NCI-H2171 (cell line): ENCODE results near the gene KLHL3.
A peak's percentile ranks its signal among the peaks of the same experiment; 100 is the strongest.

ENCODE experiments used
- DNase-seq: peaks from one replicate; lab custom pipeline; 2025; lab: John Stamatoyannopoulos, UW

Gene KLHL3

DNA sequence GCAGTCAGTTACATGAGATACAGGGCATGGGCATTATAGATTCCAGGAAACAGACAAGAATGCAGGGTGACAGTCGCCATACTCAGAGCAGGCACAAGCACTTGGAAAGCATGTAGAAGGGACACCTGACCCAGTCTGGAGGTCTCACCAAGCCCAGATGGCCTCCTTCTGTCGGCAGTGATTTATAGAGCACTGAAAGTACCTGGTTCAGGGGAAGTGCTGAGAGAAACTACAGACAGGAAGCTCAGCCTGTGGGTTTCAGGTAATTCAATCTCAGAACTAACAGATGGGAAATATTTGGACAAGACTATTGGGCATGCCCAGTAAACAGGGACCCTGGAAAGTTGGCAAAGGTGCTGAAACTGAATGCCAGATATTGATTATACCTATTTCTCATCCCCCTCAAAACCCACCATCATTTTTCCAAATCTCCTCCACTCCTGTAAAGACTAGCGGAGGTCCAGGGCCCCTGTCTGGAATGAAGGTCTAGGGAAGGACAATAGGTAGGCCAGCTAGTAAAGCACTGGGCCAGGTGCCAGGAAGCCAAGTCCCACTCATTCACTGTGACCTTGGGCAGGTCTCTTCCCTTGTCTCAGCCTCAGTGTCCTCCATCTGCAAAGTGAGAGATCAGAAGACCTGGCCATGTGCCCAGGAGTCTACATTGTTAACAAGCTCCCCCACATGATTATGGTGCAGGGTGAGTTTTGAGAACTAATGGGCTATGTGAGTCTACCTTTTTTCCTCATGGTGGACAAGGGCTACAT is 26.9 kb downstream of the KLHL3 start:
- DNase-seq, result peak; percentile 82

DNA sequence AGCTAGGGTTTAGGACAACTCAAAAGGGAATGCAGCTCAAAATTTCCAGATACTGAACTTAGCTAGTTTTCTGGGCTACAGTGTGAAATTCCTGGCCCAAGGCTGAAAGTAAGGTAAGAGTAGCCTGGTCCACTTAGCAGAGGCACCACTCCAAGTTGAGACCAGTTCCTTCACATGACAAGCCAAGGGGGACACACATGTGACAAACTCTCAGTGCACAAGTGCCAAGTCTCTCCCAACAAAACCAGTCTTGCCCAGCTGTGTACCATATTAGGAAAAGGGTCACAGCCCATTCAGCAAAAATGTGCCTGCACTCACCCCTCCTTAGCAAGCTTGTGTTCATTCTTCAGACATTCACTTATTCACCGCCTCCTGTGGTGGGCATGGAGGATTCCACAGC is 27.8 kb downstream of the KLHL3 start:
- DNase-seq, result no peak

DNA sequence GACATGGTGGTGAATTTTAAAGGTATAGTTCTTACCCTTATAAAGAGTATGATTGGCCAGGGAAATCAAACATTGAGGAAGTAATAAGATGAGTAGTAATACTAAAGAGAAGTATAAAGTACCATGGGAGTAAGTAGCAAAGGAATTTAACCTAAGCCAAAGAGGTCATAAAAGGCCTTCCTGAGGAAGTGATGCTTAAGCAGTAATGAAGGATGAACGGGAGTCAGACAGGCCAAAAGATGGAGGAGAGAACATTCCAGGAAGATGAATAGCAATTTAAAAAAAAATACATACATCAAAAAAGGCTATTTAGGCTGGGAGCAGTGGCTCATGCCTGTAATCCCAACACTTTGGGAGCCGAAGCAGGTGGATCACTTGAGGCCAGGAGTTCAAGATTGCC is 29.0 kb downstream of the KLHL3 start:
- DNase-seq, result no peak

DNA sequence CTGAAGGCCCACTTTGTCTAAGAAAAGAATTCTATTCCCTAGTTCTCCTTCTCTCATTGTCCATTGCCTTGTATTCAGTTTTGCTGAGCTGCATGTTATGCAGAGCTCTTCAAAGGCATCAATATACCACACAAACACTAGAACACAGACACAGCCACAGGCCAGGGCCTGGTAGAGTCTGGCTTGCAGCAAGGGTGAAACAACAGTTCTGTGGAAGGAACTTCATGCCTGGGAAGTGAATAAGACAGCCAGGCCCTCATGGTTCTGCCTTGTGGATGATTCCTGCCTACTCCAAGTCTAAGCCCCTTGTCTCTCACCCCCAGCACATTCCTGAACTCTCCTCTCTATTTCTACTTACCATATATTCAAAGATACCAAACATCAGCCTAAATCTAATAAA is 30.8 kb downstream of the KLHL3 start:
- DNase-seq, result no peak

DNA sequence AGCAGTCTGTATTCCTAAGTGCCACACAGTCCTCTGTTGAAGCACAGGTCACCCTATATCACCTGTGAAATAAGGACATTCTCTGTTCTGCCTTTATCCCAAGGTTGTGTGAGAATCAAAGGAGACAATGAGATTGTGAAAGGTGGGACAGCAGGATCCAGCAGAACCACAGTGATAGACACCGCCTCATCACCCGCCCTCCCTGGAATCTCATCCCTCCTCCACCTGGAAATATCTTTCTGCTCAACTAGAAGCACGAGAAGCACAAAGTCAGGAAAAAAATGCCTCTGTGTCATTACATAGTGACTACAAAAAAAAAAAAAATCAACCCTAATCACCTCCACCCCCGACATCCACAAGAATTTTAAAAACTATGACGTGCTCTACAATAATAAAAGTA is 32.3 kb downstream of the KLHL3 start:
- no peak for DNase-seq

DNA sequence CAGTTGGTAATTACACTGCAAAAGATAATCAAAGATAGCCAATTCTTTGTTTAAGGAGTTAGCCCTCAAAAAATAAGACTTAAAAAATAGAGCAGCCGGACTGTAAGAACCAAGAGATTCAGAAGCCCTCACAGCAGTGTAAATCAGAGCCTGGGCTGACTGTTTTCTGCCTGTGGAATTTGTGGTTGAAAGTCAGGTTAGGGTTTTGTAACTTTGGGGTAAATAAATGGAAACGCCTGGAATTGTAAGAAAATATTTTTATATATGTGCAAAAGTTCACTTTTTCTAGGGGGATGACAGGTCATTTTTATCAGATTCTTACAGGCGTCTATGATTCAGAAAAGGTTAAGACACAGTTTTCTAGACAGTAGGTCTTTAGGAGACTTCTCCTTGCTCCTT is 35.6 kb downstream of the KLHL3 start:
- DNase-seq, result no peak

DNA sequence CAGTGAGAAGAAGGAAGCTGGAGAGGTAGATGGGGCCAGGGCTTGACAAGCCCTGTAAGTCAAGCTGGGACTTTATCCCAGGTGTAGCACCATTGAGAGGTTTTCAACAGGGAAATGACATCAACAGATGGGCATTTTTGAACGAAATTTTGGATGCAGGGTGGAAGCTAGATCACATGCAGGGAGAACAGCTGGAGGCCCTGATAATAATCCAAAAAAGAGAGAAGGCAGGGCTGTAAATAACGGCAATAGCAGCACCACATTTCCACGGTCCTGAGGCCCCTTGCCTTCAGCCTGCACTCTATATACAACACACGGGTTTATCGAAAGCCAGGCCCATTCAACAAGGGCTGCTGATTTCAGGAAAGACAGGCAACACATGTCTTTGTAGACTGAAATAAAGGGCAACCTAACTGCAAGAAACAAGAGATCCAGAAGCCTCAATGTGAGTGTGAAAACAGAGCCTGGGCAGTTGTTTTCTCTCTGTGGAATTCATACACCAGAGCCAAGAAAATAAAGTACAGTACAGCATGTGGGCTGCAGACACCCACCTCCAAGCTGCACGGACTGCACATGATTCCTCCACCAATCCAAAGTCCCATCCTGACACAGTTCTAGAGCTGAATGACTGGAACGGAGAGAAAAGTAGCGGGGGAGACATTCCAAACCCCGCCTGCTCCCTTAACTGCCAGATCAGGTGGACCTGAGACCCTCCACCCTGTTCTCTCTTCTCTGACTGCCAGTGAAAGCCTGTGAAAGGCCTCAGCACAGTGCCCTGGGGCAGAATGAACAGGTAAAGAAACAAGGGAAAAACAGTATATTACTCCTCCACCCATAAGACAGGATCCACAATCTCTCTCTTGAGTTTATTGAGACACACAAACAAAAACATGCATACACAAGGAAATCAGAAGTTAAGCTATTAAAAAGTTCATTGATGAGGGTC is 36.3 kb downstream of the KLHL3 start:
- DNase-seq, result peak; percentile 52

DNA sequence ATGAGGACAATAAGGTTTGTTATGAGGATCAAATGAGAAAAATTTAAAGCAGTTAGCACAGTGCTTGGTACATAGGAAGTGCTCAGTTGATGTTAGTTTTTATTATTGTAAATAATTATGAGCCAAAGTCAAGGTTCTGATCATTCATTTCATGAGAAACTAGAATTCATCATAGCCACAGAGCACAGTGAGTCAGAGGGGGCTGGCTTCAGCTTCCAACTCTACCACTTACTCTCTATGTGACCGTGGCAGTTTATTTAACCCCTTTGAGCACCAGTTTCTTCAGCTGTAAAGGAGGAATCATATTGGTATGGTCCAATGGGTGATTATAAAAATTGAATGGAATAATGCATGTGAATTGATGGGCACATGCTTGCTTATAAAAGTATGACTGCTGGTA is 39.4 kb downstream of the KLHL3 start:
- no peak for DNase-seq

DNA sequence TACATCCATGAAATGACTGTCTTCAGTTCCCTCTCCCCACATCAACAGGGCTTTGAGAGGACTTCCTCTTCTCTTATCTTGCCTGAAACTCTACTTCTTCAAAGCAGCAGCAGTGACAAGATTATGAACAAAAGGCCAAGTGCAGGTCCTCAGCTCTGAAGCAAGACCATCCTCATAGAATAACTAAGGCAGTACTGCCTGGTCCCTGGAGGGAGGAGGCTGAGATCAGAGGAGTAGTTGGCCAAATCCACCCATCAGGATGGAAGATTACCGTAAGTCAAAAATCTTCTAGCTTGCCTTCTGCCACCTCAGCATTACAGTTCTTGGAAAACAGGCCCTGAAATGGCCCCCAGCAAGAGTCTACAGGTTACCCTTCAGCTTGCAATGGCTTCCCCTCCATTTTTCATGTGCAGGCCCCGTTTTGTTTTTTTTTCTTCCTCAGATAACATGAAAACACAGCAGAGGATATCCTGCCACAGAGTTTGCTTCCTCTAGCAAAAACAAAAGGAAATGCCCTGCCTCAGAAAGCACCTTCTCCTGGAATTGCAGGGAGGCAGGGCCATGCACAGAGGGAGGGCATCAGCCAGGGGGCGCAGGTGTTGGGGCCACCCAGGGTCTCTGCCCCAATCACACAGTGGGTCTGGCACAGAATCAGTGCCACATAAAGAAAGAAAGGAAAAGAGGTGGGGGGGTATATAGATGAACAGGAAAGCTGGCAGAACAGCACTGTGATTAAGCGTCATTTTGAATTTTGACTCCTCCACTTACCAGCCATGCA is 40.0 kb downstream of the KLHL3 start:
- no peak for DNase-seq

DNA sequence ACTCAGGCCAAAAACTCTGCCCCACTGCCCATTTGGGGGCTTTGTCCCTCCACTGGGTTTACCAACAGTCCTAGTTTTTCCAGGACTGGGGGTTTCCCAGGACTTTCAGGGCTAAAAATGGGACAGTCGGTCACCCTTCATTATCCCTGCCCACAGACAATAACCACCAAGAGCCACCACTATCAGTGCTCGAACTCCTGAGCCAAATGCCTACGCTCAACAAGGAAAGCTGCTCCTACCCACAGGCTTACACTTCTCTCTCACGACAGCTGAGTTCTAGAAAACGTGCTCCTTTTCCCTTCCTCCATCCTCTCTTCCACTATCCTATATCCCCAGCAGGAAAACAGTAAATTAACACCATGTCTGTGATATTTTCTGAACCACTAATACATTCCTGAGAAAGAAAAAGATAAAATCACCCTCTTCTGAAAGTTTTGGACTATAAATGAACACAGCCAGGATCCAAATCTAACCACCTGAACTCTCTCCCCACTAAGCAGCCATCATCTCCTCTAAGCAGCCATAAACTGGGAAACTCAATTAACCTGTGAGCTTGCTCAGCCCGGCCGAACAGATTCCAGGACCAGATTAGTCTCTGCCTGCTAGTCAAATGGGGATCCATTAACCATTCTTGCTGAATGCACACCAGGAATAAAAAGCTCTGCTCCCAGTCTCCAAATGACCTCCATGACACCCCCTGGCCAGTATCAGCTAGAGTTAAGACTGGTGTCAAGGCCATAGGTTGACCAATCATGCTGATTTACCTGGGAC is 41.8 kb downstream of the KLHL3 start:
- no peak for DNase-seq

DNA sequence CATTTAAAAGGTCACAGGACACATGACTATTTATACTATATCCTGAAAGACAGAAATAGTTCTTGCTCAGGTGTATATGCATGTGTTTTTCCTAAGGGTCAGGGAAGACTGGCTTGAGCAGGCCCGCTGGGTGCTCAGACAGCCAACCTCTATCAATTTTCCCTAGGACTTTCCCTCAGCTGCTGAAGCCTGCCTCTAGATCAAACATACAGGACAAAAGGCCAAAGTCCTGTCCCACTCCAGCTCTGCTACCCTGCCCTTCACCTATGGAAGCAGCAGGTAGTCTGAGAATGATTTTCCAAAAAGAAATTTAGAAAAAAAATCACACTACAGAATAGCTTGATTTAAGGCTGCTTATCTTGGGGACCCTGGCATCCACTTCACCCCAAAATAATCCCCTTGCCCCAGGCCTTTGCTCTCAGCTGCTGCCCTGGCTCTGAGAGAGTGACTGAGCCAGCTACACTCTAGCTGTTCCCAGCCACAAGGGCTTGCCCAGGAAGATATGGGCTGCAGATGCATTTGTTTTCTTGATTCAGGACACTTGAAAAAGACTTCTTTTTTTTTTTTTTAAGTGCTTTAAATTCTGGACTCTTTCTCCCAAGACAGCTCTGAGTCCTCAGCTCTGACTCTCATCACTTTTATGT is 42.5 kb downstream of the KLHL3 start:
- DNase-seq, result no peak

DNA sequence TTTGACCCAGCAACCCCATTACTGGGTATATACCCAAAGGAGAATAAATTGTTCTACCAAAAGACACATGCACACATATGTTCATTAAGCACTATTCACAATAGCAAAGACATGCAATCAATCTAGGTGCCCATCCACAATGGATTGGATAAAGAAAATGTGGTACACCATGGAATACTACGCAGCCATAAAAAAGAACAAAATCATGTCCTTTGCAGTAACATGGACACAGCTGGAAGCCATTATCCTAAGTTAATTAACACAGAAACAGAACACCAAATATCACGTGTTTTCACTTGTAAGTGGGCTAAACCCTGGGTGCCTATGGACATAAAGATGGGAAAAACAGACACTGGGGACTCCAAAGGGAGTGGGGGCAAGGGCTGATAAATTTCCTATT is 46.6 kb downstream of the KLHL3 start:
- DNase-seq, result no peak

DNA sequence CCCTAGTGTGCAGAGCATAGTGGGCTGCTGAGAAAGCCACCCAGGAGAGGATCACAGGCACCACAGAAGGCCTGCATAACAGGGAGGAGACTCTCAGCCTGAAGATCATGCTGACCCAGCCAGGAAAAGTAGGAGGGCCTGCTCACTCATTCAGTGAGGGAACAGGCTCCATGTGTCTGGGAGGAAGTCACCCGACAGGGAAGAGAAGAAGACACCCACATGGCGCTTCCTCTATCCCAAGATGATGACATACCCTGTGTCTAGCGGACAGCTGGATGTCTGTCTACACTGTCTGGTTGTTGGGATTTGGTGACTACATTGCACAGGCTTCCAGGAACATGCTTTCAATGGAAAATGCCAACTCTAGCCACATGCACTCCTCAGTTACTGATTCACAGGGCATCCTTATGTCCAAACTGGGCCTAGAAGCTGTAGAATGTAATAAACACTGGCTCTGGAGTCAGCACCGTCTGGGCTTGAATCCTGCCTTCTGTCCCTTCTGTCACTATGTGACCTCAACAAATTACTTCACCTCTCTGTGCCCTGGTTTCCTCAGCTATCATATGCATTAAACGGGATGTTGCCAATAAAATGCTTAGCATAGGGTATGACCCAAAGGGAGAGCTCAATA is 47.6 kb downstream of the KLHL3 start:
- DNase-seq, result no peak

DNA sequence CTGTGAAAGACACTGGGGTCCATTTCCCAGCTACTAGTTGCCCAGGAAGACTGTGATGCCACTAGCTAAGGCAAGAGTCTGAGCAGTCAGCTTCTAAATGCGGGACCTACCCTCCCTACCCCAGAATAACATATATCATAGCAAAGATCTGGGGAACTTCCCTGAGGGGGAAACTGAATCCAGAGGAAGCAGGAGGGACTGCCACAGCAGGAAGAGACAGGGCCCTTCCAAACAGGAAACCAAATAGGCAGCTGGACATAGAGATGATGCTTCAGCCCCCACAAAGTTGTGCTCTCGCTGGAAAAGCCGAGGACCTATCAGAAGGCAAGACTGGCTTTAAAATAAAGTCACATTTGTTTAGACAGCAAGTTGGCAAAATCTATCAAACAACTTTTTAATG is 51.1 kb downstream of the KLHL3 start:
- DNase-seq, result no peak

DNA sequence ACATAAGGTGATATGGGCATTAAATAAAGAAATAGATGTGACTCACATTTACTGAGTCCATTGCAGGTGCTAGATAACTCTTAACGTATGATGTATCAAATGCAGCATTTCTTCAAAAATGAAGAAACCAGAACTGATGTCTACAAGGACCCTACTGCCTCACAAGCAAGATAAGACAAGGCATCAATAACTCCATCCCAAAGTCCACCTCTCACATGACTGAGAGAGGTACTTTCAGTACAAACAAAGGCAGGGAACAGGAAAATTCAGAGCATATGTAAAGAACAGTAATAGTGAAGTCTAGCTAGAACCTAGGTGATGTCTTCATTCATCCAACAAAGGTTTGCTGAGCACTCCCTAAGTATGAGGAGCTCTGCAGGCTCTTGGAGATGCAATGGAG is 54.7 kb downstream of the KLHL3 start:
- DNase-seq, result no peak

DNA sequence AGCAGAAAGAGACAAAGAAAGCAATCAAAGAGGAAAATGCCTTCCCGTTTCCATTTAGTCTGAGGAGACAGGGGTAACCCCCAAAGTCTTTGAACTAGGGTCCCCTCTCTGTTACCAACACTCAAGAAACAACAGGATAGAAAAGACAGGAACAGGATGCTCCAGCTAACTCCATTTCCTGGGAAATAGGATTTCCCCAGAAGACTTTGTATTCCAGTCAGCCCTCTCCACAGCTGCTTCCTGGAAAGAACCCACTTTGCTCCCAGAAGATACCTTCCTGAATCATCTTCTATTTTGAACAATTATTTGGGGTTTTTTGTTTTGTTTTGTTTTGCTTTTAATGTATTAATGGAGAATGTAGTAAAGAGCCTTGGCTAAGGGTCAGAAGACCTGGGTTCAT is 56.0 kb downstream of the KLHL3 start:
- DNase-seq, result no peak

DNA sequence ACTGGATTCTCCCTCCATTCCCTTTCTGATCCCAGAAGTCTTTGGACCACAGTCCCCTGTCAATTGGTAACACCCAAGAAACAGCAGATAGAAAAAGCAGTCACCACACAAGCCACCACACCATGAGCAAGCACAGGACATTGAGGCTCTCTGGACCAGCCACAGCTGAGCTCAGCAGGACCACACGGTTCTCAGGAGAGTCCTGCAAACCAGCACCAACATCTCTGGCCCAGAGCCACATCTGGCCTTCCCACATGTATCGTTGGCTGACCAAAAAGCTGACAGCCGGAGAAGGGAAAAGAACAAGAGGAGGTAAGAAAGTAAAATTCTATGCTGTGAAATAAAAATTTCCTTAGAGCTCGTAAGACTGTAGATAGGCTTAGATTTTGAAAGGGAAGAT is 56.7 kb downstream of the KLHL3 start:
- DNase-seq, result no peak

DNA sequence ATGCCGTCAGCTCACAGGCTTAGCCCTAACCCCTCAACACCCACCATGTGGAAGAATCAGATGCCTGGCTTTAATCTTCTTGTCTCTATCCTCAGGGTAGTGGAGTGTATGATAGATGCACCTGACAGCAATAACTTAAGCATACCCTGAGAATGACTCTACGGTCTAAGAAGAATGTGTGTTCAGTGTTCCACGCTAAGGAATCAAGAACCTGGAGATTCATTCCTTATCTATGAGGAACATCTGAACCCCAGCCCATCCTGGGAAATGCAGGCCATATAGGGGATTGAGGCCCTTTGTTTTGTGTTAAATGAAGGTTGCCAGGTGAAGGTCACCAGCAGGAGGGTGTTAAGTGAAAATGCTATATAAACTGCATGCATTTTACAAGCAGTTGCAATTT is 63.0 kb downstream of the KLHL3 start:
- DNase-seq, result no peak

DNA sequence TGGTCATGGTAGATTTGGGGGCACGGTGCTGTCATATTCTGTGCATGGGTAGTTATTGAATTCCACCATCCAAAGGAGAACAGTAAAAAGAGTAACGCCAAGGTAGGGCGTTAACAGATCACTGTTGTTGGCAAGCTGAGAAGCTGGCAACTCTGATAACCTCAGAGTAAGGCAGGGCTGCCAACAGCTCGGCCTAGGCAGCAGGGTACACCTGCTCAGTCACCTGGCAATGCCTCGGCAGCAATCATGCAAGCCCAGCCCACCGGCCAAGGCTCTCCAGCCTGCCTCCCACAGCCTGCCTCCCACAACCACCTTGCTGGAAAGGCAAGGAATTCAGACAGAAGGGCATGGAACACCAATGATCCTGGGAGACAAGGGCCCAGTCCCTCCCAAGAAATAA is 63.9 kb downstream of the KLHL3 start:
- no peak for DNase-seq

DNA sequence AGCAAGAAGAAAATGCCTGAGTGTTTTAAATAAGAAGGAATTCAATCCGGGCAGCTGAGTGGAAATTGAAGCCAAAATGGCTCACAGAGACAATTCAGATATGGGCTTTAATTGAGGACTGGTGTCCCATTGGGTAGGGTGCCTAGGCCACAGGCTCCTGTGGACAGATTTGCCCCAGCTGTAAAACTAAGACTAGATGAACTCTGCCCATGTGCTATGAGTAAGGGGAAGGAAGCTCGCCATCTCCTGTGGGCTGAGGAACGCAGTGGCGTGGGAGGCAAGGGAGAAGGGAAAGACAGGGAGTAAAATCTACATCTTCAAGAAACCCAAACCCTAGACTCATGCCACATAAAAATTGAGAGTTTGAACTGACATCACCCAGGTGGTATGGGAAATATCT is 66.1 kb downstream of the KLHL3 start:
- no peak for DNase-seq

DNA sequence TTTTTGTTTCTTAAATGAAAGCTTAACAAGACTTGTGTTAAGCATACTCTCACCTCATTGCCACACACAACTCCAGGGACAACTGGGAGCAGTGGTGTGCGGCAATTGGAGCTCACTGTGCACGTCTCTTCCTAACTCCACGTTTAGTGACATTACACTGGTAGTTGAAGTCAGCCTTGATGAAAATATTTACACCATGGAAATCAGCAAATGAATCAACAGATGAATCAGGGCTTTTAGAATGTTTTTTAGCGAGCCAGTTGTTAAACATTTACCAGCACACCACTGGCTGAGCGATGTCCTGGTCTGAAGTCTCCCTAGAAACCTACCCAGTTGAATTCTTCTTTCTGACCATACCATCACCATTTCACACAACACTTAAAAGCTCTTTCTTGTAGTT is 67.3 kb downstream of the KLHL3 start:
- no peak for DNase-seq
